Measurements from ENCODE around the gene VWA3A. TPM values are rescaled to one million over a fixed set of nuclear protein-coding genes. Genes with fewer than 3 reads are reported as not detected.

VWA3A gene
- total and polyA plus RNA-seq, 2 donors (not counting 3 experiments of a cell fraction or from before 2014, with no cell fraction given) = 0.12 to 0.84 TPM

DNA sequence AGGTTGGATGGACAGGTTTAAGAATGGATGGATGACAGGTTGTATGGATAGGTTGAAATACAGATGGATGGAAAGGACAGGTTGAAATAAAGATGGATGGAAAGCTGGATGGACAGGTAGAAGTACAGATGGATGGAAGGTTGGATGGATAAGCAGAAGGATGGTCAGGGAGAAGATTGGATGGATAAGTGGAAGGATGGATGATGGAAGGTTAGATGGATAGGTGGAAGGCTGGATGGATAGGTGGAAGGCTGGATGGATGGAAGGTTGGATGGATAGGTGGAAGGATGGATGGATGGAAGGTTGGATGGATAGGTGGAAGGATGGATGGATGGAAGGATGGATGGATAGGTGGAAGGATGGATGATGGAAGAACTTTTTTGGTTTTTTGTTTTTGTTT lies 69.1 kb downstream of the VWA3A start:
- Histone ChIP-seq H3K27ac (ENCODE audit: insufficient read depth, low read depth, low read length) (no peak overlapping the region), H3K9ac (replicated peaks; ENCODE audit: extremely low read depth, insufficient read depth, low read length) (no peak overlapping the region), H3K36me3 (ENCODE audit: control insufficient read depth in 2 of 2, extremely low read depth in 1 of 2, insufficient read depth in 2 of 2, low read length in 2 of 2) (no peaks in the 10 kb centered on the region), H3K79me2 (ENCODE audit: control insufficient read depth, insufficient read depth, low read length) (no peaks in the 10 kb centered on the region), H3K9me1 (replicated peaks; ENCODE audit: control insufficient read depth, extremely low read depth, insufficient read depth, low read length) (no peaks in the 10 kb centered on the region), H2AFZ (ENCODE audit: low read depth, low read length) (no peak overlapping the region), H3K4me3 (replicated peaks in 1 of 3; ENCODE audit: insufficient read depth in 1 of 3, low read depth in 1 of 3, low read length in 3 of 3) (no peak overlapping the region), H3K4me1 (ENCODE audit: control insufficient read depth, extremely low read depth, insufficient read depth, low read length) (no peaks in the 10 kb centered on the region), H3K27me3 (ENCODE audit: control insufficient read depth in 2 of 2, insufficient read depth in 2 of 2, low read length in 2 of 2) (peaks cover 17 to 29% of the 10 kb centered on the region in 2 experiments), H4K20me1 (replicated peaks; ENCODE audit: control insufficient read depth, extremely low read depth, insufficient read depth, low read length) (no peaks in the 10 kb centered on the region), H3K9me3 (replicated peaks; ENCODE audit: control insufficient read depth, insufficient read depth, low read length) (no peaks in the 10 kb centered on the region), H3K4me2 (ENCODE audit: insufficient read depth, low read length) (no peak overlapping the region)
- ChIA-PET CTCF (no interaction called here), POLR2A (no interaction called here)
- BruUV-seq (replicated peaks) = no TSS peak
- FAIRE-seq (no peak), DNase-seq (ENCODE audit: low read depth, low spot score) (no peak)
- TF ChIP-seq, protein P1, sequence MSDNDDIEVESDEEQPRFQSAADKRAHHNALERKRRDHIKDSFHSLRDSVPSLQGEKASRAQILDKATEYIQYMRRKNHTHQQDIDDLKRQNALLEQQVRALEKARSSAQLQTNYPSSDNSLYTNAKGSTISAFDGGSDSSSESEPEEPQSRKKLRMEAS (IDR thresholded peaks at IDR 0.05; ENCODE audit: insufficient read depth, insufficient read length) = no peak
- TF ChIP-seq POLR2AphosphoS5 (IDR thresholded peaks at IDR 0.05; ENCODE audit: insufficient read depth, low read depth, low read length) (no peak), POLR2A (IDR thresholded peaks at IDR 0.05; ENCODE audit: low read depth, low read length) (no peak), CTCF (IDR thresholded peaks at IDR 0.05; ENCODE audit: extremely low read depth in 1 of 2, insufficient read depth in 1 of 2, low read depth in 1 of 2, low read length in 2 of 2) (no peak), FOS (IDR thresholded peaks at IDR 0.05; ENCODE audit: borderline replicate concordance, insufficient read depth, low read length) (no peak), MYC (IDR thresholded peaks at IDR 0.05; ENCODE audit: low read depth, low read length) (no peak), JUN (IDR thresholded peaks at IDR 0.05; ENCODE audit: borderline replicate concordance, insufficient read depth, insufficient read length, low read depth) (no peak), GATA2 (IDR thresholded peaks at IDR 0.05; ENCODE audit: insufficient read depth, insufficient read length, low read depth, low read length) (no peak)
- intact Hi-C loops (cut with micrococcal nuclease) (no loop called here), dilution Hi-C loops (cut with MboI; ENCODE audit: extremely low pct_ligation_motif_present, low sequenced_read_pairs) (no loop called here)

All from endothelial cell of umbilical vein (primary cell).